ENCODE results near the gene PHLDA2.

The PHLDA2 gene

DNA sequence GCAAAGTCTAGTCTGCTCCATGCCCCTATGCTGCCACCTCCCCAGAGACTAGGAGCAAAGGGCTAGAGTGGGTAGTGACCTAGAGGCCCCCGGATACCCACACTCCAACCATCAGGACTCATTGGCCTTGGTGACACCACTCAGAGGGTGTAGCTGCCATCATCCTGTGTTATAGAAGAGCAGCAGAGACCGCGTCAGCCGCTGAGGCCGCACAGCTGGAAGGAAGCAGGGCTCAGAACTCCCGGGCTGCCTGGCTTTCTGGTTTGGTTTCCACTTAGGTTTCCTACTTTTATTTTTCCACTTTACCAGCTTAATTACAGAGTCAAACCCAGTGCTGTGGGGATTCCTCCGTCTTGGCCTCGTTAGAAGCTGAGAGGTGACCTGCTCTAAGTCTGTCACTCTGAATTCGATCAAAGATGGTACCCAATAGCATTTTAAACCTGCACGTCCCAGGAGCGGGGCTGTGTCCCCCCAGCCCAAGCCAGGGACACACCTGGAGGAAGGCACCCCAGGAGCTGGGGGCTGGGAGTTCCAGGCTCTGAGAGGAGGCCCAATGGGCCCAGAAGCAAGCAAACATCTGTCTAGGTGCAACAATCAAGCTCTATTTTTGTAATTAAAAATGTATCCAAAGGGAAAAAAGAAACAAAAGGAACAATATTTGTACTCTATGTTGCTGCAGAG is 41.6 kb downstream of the PHLDA2 start:
- no peak for DNase-seq (ENCODE audit: low read depth, low spot score)
- no peak overlapping the region for H3K4me3 ChIP-seq (ENCODE audit: low read length)

DNA sequence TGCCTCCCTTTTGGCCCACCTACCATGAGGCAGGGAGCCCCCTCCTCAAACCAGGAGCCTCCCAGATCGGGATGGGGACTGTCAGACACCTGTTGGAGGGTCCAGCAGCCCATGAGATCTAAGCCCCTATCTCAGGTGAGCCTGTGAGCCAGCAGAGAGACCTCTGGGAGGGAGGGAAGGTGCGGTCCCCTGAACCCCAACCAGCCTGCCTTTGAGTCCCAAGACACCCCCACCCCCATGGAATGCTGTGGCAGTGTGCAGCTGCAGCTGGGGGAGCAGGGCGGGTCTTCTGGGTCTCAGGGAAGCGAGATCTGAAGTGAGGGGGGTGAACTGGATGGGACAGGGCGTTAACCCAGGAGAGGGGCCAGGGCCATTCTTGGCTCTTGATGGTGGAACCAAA is 42.3 kb downstream of the PHLDA2 start:
- DNase-seq (ENCODE audit: low read depth, low spot score) = no peak
- H3K4me3 ChIP-seq (ENCODE audit: low read length) = no peak overlapping the region

GRCh38 chr11:2886191-2886894 is 42.9 kb downstream of the PHLDA2 start:
- no peak overlapping the region for H3K4me3 ChIP-seq (ENCODE audit: low read length)
- DNase-seq (ENCODE audit: low read depth, low spot score) = no peak

DNA sequence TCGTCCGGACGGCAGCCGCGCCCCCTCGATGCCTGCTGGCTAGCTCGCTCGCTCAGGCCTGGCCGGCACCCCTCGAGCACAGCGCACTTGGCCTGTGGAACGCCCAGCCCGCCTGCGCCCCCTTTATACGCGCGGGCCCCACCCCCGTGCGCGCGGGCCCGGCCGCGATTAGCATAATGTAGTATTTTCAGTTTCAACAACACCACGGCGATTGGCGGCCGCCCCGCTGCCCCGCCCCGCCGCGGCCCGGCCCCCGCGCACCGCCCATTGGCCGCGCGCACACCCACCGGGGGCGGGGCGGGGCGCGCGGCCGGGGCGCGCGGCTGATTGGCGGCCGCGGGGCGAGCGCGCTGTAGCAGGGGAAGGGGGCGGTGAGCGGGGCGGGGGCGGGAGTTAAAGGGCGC is 43.5 kb downstream of the PHLDA2 start, which contains the start of gene CDKN1C:
Gene CDKN1C (minus strand): TSS at position 98 of the 404 bp plus-strand sequence. CDS start 319 bp downstream, outside the sequence.
- H3K4me3 ChIP-seq (ENCODE audit: low read length) = peak within 1 kb of the TSS; percentile 42
- DNase-seq (ENCODE audit: low read depth, low spot score) = peak; percentile 57

- H3K4me3 ChIP-seq (ENCODE audit: low read length) = peak overlapping the region; percentile 42
- no peak for DNase-seq (ENCODE audit: low read depth, low spot score)
These were observed 44.1 kb downstream of the PHLDA2 start for GRCh38 chr11:2885017-2885677.

DNA sequence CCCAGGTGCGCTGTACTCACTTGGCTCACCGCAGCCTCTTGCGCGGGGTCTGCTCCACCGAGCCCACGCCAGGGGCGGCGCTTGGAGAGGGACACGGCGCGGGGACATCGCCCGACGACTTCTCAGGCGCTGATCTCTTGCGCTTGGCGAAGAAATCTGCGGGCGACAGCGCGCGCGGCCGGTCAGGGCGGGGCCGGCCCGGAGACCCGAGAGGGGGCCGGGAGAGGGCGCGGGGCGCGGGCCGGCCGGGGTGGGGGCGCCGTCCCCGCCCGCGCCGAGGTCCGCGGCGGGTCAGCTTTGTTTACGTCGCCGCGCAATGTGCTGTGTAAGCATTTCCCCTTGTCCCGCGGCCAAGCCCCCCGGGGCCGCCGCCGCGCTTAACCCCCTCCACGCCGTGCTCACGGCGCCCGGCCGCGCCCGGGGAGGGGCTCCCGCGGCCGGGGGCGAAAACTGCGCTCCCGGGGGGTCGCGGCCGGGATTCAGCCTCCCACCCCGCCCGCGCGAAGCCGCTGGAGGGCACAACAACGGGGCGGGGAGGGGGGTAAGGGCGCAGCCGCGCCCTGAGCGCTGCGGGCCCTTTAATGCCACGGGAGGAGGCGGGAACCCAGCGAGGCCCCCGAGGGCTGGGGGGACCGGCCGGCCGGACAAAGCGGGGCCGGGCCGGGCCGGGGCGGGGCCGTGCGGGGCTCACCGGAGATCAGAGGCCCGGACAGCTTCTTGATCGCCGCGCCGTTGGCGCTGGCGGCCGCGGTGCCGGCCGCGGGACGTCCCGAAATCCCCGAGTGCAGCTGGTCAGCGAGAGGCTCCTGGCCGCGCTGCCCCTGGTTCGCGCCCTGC is 45.0 kb downstream of the PHLDA2 start:
- H3K4me3 ChIP-seq (ENCODE audit: low read length) = no peak overlapping the region
- no peak for DNase-seq (ENCODE audit: low read depth, low spot score)

- no peak overlapping the region for H3K4me3 ChIP-seq (ENCODE audit: low read length)
- no peak for DNase-seq (ENCODE audit: low read depth, low spot score)
These were observed 45.6 kb downstream of the PHLDA2 start for GRCh38 chr11:2883640-2883978.

- DNase-seq (ENCODE audit: low read depth, low spot score) = no peak
- no peak overlapping the region for H3K4me3 ChIP-seq (ENCODE audit: low read length)
These were observed 46.7 kb downstream of the PHLDA2 start for GRCh38 chr11:2882396-2883110.

DNA sequence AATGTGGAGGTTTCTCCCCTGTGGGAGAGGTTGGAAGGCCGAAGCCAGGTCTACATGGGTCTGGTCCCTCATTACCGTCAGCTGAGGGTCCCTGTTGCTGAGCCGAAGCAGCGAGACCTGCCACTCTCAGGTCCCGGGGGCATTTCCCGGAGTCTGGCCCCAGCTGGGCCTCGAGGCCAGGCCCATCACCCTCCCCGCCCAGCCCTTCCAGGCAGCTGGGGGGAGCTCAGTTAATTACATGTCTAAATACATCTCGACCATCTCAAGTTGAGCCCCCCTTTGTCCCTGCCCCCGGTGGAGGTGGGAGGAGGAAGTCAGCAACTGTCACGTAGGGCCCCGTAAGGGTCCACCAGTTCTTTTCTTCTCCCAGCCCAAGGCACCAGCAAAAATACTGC is 47.2 kb downstream of the PHLDA2 start:
- no peak overlapping the region for H3K4me3 ChIP-seq (ENCODE audit: low read length)

GRCh38 chr11:2881076-2881980 is 47.9 kb downstream of the PHLDA2 start:
- no peak for DNase-seq (ENCODE audit: low read depth, low spot score)
- no peak overlapping the region for H3K4me3 ChIP-seq (ENCODE audit: low read length)

More for the DNA sequence above, 47.2 kb downstream of the PHLDA2 start:
- DNase-seq (ENCODE audit: low read depth, low spot score) = no peak

DNA sequence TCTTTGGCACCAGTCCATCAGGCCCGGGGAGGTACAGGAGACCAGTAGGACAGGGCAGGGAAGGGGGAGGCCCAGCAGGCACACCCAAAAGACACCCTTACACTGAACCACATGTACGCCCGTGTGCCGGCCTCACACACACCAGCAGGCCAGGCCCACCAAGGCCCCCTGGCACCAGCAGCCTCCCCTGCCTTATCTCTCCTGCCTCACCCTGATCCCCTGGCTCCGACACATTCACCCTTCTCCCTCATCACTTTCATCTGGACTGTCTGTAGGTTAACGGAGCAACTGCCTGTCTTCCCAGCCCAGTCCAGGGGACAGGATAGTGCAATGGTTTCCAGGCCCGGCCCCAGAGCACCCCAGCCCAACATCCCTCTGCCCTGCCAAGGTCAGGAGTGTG is 48.6 kb downstream of the PHLDA2 start:
- no peak overlapping the region for H3K4me3 ChIP-seq (ENCODE audit: low read length)
- no peak for DNase-seq (ENCODE audit: low read depth, low spot score)

DNA sequence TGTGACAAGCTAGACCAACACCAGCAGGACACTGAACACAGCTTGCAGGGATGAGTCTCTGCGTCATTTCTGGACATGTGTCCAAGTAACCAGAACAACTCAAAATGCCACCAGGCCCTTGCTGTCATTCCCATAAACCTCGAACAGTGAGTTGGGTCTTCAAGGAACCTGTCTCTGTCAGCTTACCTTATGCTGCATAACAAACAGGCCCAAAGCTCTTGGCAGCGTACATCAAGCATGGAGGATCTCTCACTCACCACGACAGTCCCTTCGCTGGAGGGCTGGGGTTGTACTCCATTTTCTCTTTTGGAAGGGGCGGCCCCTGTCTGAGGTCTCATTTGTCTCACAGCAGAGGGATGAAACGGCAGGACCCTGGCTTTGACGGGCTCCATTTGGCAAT is 50.4 kb downstream of the PHLDA2 start:
- no peak overlapping the region for H3K4me3 ChIP-seq (ENCODE audit: low read length)
- DNase-seq (ENCODE audit: low read depth, low spot score) = no peak

Data from Jurkat, Clone E6-1 (cell line).